Spinal cord (tissue), 10 donors: ENCODE results near the gene ULK3. TPM values are rescaled to one million over a fixed set of nuclear protein-coding genes. Genes with fewer than 3 reads are reported as not detected.

Experiments used
- DNase-seq, 6 donors: peaks; one replicate each; pipeline versions ENCODE4 v3.0.0 to v3.0.0-alpha.2; 2013 to 2015; ENCODE audit warnings: low spot score in 6 of 6, low read depth in 4 of 6
- H3K27ac ChIP-seq: one replicate; pipeline ENCODE4 v1.5.1; 2013; ENCODE audit warnings: low read depth, low read length, control low read depth
- H3K27me3 ChIP-seq: one replicate; pipeline ENCODE4 v1.6.1; 2013; ENCODE audit warnings: low read length; ENCODE audit not compliant: control insufficient read depth, insufficient read depth
- H3K36me3 ChIP-seq: one replicate; pipeline ENCODE4 v1.6.1; 2013; ENCODE audit warnings: low read length; ENCODE audit not compliant: control insufficient read depth, insufficient read depth
- H3K4me1 ChIP-seq: one replicate; pipeline ENCODE4 v1.6.1; 2013; ENCODE audit warnings: low read length; ENCODE audit not compliant: control insufficient read depth, insufficient read depth
- H3K4me3 ChIP-seq: one replicate; pipeline ENCODE4 v1.5.1; 2013; ENCODE audit warnings: low read depth, low read length, control low read depth
- H3K9me3 ChIP-seq: one replicate; pipeline ENCODE4 v1.6.1; 2013; ENCODE audit warnings: low read length; ENCODE audit not compliant: control insufficient read depth, insufficient read depth
- WGBS: methylation state at CpG from one replicate; pipeline ENCODE4 v1.1.5; 2013; ENCODE audit warnings: missing lambda C conversion rate; ENCODE audit not compliant: insufficient coverage; 5-methylcytosine and 5-hydroxymethylcytosine counted together
- polyA plus RNA-seq, 2 donors: library from polyadenylated mRNA; unstranded; fragments of 120-200 nt; gene quantifications; one replicate each; pipeline ENCODE4 v1.2.1, GENCODE V29; 2013; ENCODE audit not compliant: insufficient read length in 2 of 2
- total RNA-seq, 2 donors: library from RNA; depleted of rRNA in 1 of 2; stranded (reverse); fragments of 120-200 nt in 1 of 2; fragments of >200 nt in 1 of 2; gene quantifications; one replicate each; pipeline versions ENCODE4 v1.2.3 to v1.2.4, GENCODE V29; 2013 to 2014
- donor health status: healthy.

Gene ULK3
- total and polyA plus RNA-seq, 4 donors = 35.8 to 88.9 (median 58.4) TPM

DNA sequence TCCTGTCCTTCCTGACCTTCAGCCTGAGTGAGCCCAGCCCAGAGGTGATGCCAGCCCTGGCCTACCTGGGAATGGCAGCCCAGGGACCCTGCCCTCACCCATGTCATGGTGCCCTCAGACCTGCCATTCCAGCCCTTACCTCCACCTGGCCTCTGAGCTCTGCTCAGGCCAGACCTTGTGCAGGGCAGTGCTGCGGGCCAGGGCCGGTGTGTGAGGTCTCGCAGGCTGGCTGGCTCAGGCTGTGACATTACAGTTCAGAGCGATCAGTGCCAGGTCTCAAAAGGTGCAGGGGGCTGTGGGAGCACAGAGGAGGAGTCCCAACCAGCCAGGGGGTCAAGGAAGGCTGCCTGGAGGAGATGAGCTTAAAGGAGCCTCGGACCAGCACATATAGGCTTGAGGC, 22.9 kb downstream of the ULK3 start:
- H3K27ac ChIP-seq = no peak overlapping the region
- H3K36me3 ChIP-seq = no peaks in the 10 kb centered on the region
- 92% methylated on average over 5 of the region's 5 CpGs for WGBS
- H3K4me3 ChIP-seq = no peak overlapping the region
- H3K4me1 ChIP-seq = peaks cover 30% of the 10 kb centered on the region
- no peak for DNase-seq
- H3K9me3 ChIP-seq = no peaks in the 10 kb centered on the region
- H3K27me3 ChIP-seq = no peaks in the 10 kb centered on the region

DNA sequence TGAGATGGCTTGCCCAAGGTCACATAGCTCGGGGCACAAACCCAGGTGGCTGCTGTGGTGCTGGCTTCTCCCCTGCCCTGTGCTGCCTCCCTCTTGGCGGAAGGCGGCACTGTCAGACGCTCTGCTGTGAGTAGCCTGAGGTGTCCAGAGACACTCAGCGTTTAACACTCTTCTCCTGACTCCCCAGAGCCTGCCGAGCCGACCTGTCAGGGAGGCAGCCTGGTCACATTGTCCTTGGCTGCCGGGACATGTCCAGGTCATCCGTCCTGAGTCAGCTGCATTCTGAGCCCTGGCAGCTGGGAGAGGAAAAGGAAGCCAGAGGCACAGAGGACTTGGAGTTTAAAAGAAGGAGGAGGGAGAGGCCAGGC, 25.6 kb downstream of the ULK3 start:
- Histone ChIP-seq H3K27ac (no peak overlapping the region), H3K4me1 (peaks cover 30% of the 10 kb centered on the region), H3K4me3 (no peak overlapping the region), H3K36me3 (no peaks in the 10 kb centered on the region), H3K9me3 (no peaks in the 10 kb centered on the region), H3K27me3 (no peaks in the 10 kb centered on the region)
- peak in 1 of 6 donors; percentile 16 for DNase-seq
- WGBS = 17% methylated on average over 9 of the region's 9 CpGs

DNA sequence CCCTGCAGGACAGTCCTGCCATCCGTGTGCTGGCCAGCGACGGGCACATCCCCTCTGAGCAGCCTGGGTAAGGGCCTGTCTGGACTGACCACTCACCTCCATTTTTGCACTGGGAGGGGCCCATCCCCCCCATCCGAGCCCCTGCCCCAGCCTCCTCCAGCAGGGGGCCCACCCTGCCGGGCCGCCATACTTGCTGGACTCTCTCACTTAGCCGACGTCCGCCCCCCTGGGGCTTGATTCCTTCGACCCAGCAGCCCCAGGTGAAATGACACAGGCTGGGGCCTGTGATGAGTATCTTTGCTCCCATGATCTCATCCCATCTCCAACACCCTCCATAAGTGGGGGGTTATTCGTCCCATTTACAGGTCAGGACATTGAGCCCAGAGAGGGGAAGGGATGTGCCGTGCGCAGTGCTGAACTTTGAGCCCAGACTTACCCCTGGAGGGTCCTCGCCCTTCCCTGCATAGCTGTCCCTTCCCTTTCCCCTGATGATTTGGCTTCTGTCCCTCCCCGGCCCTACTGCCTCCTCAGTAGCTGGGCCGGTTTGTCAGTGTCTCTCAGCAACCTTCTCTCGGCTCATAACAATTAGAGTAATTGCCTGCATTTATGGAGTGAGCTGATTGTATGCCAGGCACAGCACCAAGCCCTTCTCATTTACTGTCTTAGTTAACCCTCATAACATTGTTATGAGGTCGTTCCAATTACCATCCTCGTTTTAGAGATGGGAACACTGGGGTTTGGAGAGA, 26.2 kb downstream of the ULK3 start:
- no peaks in the 10 kb centered on the region for H3K9me3 ChIP-seq
- no peak overlapping the region for H3K4me3 ChIP-seq
- peaks cover 30% of the 10 kb centered on the region for H3K4me1 ChIP-seq
- no peaks in the 10 kb centered on the region for H3K27me3 ChIP-seq
- WGBS = 43% methylated on average over 5 of the region's 19 CpGs
- H3K27ac ChIP-seq = no peak overlapping the region
- H3K36me3 ChIP-seq = no peaks in the 10 kb centered on the region
- DNase-seq = peak in 2 of 6 donors; percentile 22 to 89

GRCh38 chr15:74815961-74816360, 27.0 kb downstream of the ULK3 start:
- 85% methylated on average over 15 of the region's 15 CpGs for WGBS
- H3K27me3 ChIP-seq = no peaks in the 10 kb centered on the region

DNA sequence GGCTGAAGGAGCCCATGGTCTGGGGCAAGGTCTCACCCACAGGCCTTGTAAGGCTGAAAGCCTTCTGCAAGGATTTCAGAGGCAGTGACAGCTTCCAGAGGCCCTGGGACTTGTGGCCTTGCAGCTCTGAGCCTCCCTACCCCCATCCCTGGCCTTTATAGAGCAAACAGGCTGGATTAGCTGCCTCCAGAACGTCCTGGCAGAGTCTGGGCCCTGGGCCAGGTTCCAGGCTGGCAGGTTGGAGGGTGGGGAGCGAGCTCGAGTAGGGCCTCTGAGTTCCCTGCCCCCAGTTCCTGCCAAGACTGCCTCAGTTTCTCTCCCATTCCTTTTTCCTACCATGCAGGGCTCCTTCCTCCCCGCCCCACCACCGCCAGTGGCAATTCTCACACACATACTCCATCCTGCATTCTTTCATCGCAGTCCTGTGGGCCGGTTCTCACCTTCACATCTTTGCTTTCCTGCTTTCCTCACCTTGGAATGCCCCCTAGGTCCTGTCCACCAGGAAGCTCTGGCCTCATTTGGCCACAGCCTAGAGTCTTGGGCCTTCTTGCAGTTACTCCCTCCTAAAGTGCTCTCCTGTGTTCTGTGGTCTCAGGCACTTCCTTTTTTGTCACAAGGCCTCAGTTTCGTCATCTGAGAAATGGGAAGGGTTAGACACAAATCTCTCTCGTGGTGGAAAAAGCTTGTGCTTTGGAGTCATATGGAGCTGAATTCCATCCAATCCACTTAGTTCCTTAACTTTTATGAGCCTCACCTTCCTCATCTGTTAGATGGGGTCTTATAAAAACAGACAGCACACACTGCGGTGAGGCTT, 27.6 kb downstream of the ULK3 start:
- Histone ChIP-seq H3K27me3 (no peaks in the 10 kb centered on the region), H3K36me3 (no peaks in the 10 kb centered on the region), H3K4me1 (peaks cover 19% of the 10 kb centered on the region), H3K4me3 (no peak overlapping the region), H3K27ac (no peak overlapping the region), H3K9me3 (no peaks in the 10 kb centered on the region)
- peak in 2 of 6 donors; percentile 13 to 42 for DNase-seq
- 77% methylated on average over 7 of the region's 10 CpGs for WGBS

More at GRCh38 chr15:74815961-74816360, 27.0 kb downstream of the ULK3 start:
- Histone ChIP-seq H3K4me1 (peaks cover 22% of the 10 kb centered on the region), H3K36me3 (no peaks in the 10 kb centered on the region), H3K4me3 (no peak overlapping the region), H3K9me3 (no peaks in the 10 kb centered on the region), H3K27ac (no peak overlapping the region)
- DNase-seq = no peak

GRCh38 chr15:74812533-74812932, 30.4 kb downstream of the ULK3 start, which contains the start of gene LMAN1L:
LMAN1L (plus strand) TSS chr15:74812835; CDS start chr15:74812855, 20 bp downstream.
- Histone ChIP-seq H3K4me1 (peaks cover 19% of the 10 kb centered on the region), H3K36me3 (no peaks in the 10 kb centered on the region), H3K27ac (no peak within 1 kb of the TSS), H3K4me3 (no peak within 1 kb of the TSS), H3K9me3 (no peaks in the 10 kb centered on the region), H3K27me3 (no peaks in the 10 kb centered on the region)
- 62% methylated on average over 11 of the region's 12 CpGs for WGBS
- DNase-seq = no peak

DNA sequence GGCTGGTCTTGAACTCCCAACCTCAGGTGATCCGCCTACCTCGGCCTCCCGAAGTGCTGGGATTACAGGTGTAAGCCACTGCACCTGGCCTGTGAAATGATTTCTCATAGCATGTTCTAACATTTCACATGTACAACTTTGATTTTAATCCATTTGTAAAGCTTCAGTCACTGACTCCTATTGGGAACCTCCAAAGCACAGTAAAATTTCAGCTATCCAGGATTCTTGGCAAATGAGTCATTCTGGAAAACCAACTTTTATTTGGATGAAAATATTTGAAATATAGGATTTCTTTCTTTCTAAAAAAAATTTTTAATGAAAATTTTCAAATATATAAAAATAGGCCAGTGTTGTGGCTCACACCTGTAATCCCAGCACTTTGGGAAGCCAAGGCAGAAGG, 33.0 kb downstream of the ULK3 start:
- Histone ChIP-seq H3K9me3 (no peaks in the 10 kb centered on the region), H3K4me1 (no peaks in the 10 kb centered on the region), H3K36me3 (no peaks in the 10 kb centered on the region), H3K27me3 (no peaks in the 10 kb centered on the region), H3K27ac (no peak overlapping the region), H3K4me3 (no peak overlapping the region)
- DNase-seq = no peak
- 100% methylated on average over 3 of the region's 3 CpGs for WGBS

DNA sequence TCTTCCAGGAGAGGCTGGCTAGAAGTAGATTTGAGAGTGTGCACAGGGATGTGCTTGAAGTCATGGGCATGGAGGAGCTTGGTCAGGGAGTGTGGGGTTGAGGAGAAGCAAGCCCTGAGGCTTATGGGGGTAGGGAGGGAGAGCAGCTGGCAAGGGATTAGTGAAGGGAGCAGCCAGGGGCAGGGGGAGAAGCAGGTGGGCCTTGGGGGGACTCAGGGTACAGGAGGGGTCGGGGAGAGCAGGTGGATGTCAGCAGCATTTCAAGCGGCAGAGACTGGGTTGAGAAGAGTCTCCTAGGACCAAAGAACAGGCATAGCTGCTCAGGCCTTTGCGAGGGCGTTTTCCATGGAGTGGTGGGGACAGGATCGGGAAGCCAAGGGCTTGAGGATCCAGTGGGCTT, 33.7 kb downstream of the ULK3 start:
- Histone ChIP-seq H3K9me3 (no peaks in the 10 kb centered on the region), H3K36me3 (no peaks in the 10 kb centered on the region), H3K27ac (no peak overlapping the region), H3K27me3 (no peaks in the 10 kb centered on the region), H3K4me1 (no peaks in the 10 kb centered on the region), H3K4me3 (no peak overlapping the region)
- 74% methylated on average over 5 of the region's 5 CpGs for WGBS
- DNase-seq = no peak

DNA sequence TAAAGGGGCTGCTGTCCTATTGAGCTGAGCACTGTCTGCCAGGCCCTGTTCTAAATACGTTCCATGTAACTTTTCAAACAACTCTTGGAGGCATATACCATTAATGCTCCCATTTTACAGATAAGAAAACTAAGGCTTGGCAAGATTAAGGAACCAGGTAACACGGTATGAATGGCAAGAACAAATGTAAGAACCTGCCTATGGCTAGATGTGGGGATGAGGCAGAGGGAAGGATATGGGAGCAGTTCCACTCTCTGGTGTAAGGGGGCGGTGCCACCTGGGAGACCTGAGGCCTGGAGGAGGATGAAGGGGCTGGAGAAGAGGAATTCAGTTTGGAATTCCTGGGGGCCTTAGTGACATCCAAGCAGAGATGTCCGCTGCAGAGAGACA, 34.1 kb downstream of the ULK3 start:
- Histone ChIP-seq H3K36me3 (no peaks in the 10 kb centered on the region), H3K4me3 (no peak overlapping the region), H3K27me3 (no peaks in the 10 kb centered on the region), H3K4me1 (no peaks in the 10 kb centered on the region), H3K27ac (no peak overlapping the region), H3K9me3 (no peaks in the 10 kb centered on the region)
- 37% methylated on average over 3 of the region's 4 CpGs for WGBS
- no peak for DNase-seq
